WTC11 (cell line): ENCODE data around the gene PPTC7. TPM values are rescaled to one million over a fixed set of nuclear protein-coding genes. Genes with fewer than 3 reads are reported as not detected.

ENCODE experiments used
- AFF4 ChIP-seq: sonication (generic); formaldehyde crosslinking; IDR thresholded peaks from 2 replicates; pipeline ENCODE4 v1.8.1; 2023; ENCODE audit warnings: mild to moderate bottlenecking, missing genetic modification reagents, borderline replicate concordance
- ATF6 ChIP-seq: sonication (generic); formaldehyde crosslinking; IDR thresholded peaks from 2 replicates; pipeline ENCODE4 v1.8.1; 2023; ENCODE audit warnings: mild to moderate bottlenecking, missing genetic modification reagents
- CREB1 ChIP-seq: sonication (generic); formaldehyde crosslinking; IDR thresholded peaks from 2 replicates; pipeline ENCODE4 v1.8.0; 2023; ENCODE audit warnings: mild to moderate bottlenecking, missing genetic modification reagents
- CREM ChIP-seq: sonication (generic); formaldehyde crosslinking; IDR thresholded peaks from 2 replicates; pipeline ENCODE4 v1.8.1; 2022; ENCODE audit warnings: mild to moderate bottlenecking, missing genetic modification reagents, moderate library complexity
- E2F1 ChIP-seq: sonication (generic); formaldehyde crosslinking; IDR thresholded peaks from 2 replicates; pipeline ENCODE4 v1.8.0; 2022; ENCODE audit warnings: mild to moderate bottlenecking, missing genetic modification reagents
- E2F4 ChIP-seq: sonication (generic); formaldehyde crosslinking; IDR thresholded peaks from 2 replicates; pipeline ENCODE4 v1.8.1; 2022; ENCODE audit warnings: low read depth, mild to moderate bottlenecking, moderate library complexity, missing genetic modification reagents, borderline replicate concordance
- ERG ChIP-seq: fragments of 250-450 bp; sonication (Bioruptor Pico); IDR thresholded peaks from 2 replicates; pipeline ENCODE4 v1.8.0; 2021; ENCODE audit warnings: mild to moderate bottlenecking
- ETV6 ChIP-seq: sonication (generic); formaldehyde crosslinking; IDR thresholded peaks from 2 replicates; pipeline ENCODE4 v1.8.1; 2022; ENCODE audit warnings: mild to moderate bottlenecking, missing genetic modification reagents
- GABPB1 ChIP-seq: sonication (generic); formaldehyde crosslinking; IDR thresholded peaks from 2 replicates; pipeline ENCODE4 v1.8.1; 2023; ENCODE audit warnings: mild to moderate bottlenecking, missing genetic modification reagents
- IRF2 ChIP-seq: sonication (generic); formaldehyde crosslinking; IDR thresholded peaks from 2 replicates; pipeline ENCODE4 v1.8.0; 2022; ENCODE audit warnings: low read depth, missing genetic modification reagents, borderline replicate concordance
- JUN ChIP-seq: sonication (generic); formaldehyde crosslinking; IDR thresholded peaks from 2 replicates; pipeline ENCODE4 v1.8.0; 2023; ENCODE audit warnings: mild to moderate bottlenecking, missing genetic modification reagents
- MLX ChIP-seq: sonication (generic); formaldehyde crosslinking; IDR thresholded peaks from 2 replicates; pipeline ENCODE4 v1.8.1; 2023; ENCODE audit warnings: mild to moderate bottlenecking, missing genetic modification reagents, moderate library complexity
- NR3C1 ChIP-seq: sonication (generic); formaldehyde crosslinking; conservative IDR thresholded peaks from 2 replicates; pipeline ENCODE4 v1.8.1; 2023; ENCODE audit warnings: low read depth, mild to moderate bottlenecking, missing genetic modification reagents
- RELA ChIP-seq: sonication (generic); formaldehyde crosslinking; IDR thresholded peaks from 2 replicates; pipeline ENCODE4 v1.8.1; 2022; ENCODE audit warnings: missing genetic modification reagents, mild to moderate bottlenecking, borderline replicate concordance
- SP1 ChIP-seq: sonication (generic); formaldehyde crosslinking; conservative IDR thresholded peaks from 2 replicates; pipeline ENCODE4 v1.8.1; 2022; ENCODE audit warnings: missing genetic modification reagents
- TCF7 ChIP-seq: sonication (generic); formaldehyde crosslinking; IDR thresholded peaks from 2 replicates; pipeline ENCODE4 v1.8.0; 2022; ENCODE audit warnings: mild to moderate bottlenecking, low read depth, missing genetic modification reagents, moderate library complexity
- TEAD1 ChIP-seq: sonication (generic); formaldehyde crosslinking; IDR thresholded peaks from 2 replicates; pipeline ENCODE4 v1.8.0; 2022; ENCODE audit warnings: mild to moderate bottlenecking, missing genetic modification reagents
- TEAD4 ChIP-seq: sonication (generic); formaldehyde crosslinking; IDR thresholded peaks from 2 replicates; pipeline ENCODE4 v1.8.0; 2022; ENCODE audit warnings: mild to moderate bottlenecking, missing genetic modification reagents
- TP53 ChIP-seq: sonication (generic); formaldehyde crosslinking; IDR thresholded peaks from 2 replicates; pipeline ENCODE4 v1.8.1; 2023; ENCODE audit warnings: mild to moderate bottlenecking, missing genetic modification reagents
- USF1 ChIP-seq: sonication (generic); formaldehyde crosslinking; IDR thresholded peaks from 2 replicates; pipeline ENCODE4 v1.8.0; 2022; ENCODE audit warnings: mild to moderate bottlenecking, missing genetic modification reagents
- ZBTB21 ChIP-seq: sonication (generic); formaldehyde crosslinking; IDR thresholded peaks from 2 replicates; pipeline ENCODE4 v1.8.1; 2023; ENCODE audit warnings: mild to moderate bottlenecking, missing genetic modification reagents, borderline replicate concordance
- ZNF281 ChIP-seq: sonication (generic); formaldehyde crosslinking; IDR thresholded peaks from 2 replicates; pipeline ENCODE4 v1.8.0; 2023; ENCODE audit warnings: mild to moderate bottlenecking, missing genetic modification reagents
- ZNF416 ChIP-seq: fragments of 250-450 bp; sonication (Bioruptor Pico); IDR thresholded peaks from 2 replicates; pipeline ENCODE4 v1.9.0; 2021; ENCODE audit warnings: mild to moderate bottlenecking, inconsistent platforms
- ZNF423 ChIP-seq: fragments of 250-450 bp; sonication (Bioruptor Pico); IDR thresholded peaks from 2 replicates; pipeline ENCODE4 v2.1.2; 2022; ENCODE audit warnings: mild to moderate bottlenecking, moderate library complexity
- total RNA-seq: library from RNA; stranded (reverse); gene quantifications from 3 replicates; pipeline ENCODE4 v1.2.3, GENCODE V29; 2021

Gene PPTC7
- total RNA-seq, 1 experiment from 2014 or later: 15.6 TPM

GRCh38 chr12:110501752-110502738, 81.1 kb downstream of the PPTC7 start, which contains the start of the genes RAD9B and VPS29 (continued):
- TF ChIP-seq ATF6 (peak; percentile 90; the same call in 1 of the 2 replicates), ZBTB21 (peak; percentile 98), TEAD4 (CRISPR knock-in tag) (peak; percentile 97), TCF7 (CRISPR knock-in tag) (peak; percentile 98), ERG (CRISPR knock-in tag) (no peak), E2F1 (CRISPR knock-in tag) (peak; percentile 100), CREB1 (CRISPR knock-in tag) (peak; percentile 100), USF1 (CRISPR knock-in tag) (peak; percentile 91), ZNF416 (CRISPR knock-in tag) (no peak), ETV6 (CRISPR knock-in tag) (peak; percentile 100), ZNF281 (CRISPR knock-in tag) (peak; percentile 100), SP1 (CRISPR knock-in tag) (peak; percentile 99), AFF4 (CRISPR knock-in tag) (peak; percentile 100), CREM (peak; percentile 96), ZNF423 (CRISPR knock-in tag) (no peak), IRF2 (CRISPR knock-in tag) (peak; percentile 93), RELA (CRISPR knock-in tag) (peak; percentile 100), NR3C1 (CRISPR knock-in tag) (peak; percentile 95), JUN (CRISPR knock-in tag) (peak; percentile 98), MLX (CRISPR knock-in tag) (peak; percentile 97; the same call in 1 of the 2 replicates), TP53 (CRISPR knock-in tag) (peak; percentile 99), GABPB1 (peak; percentile 92), E2F4 (CRISPR knock-in tag) (peak; percentile 97), TEAD1 (CRISPR knock-in tag) (peak; percentile 100)
